Endothelial cell of umbilical vein (primary cell): ENCODE data around the gene OR2C3. TPM values are rescaled to one million over a fixed set of nuclear protein-coding genes. Genes with fewer than 3 reads are reported as not detected.

ENCODE experiments used
- BruUV-seq: library from RNA; stranded (reverse); fragments of 400-500 nt; replicated peaks from 2 replicates; lab custom pipeline; 2021; lab: Mats Ljungman, UMichigan
- CTCF ChIA-PET: fragments of 300-600, 350-600 bp; sonication (Branson Sonifier 250); formaldehyde crosslinking; loops from one replicate; lab custom pipeline; 2021; ENCODE audit warnings: antibody characterized with exemption, inconsistent platforms; lab: Charles Lee
- POLR2A ChIA-PET: fragments of 300-600, 350-600 bp; sonication (Branson Sonifier 250); formaldehyde crosslinking; loops from one replicate; lab custom pipeline; 2021; ENCODE audit warnings: antibody characterized with exemption, inconsistent platforms; lab: Charles Lee
- DNase-seq: peaks from one replicate; pipeline ENCODE4 v3.0.0-alpha.2; 2011; ENCODE audit warnings: low read depth, low spot score
- FAIRE-seq: peaks from 2 replicates; lab custom pipeline; 2011; peaks lifted over from hg19 to GRCh38; lab: Jason Lieb, UNC
- H2AFZ ChIP-seq: 2 replicates; pipeline ENCODE4 v1.6.0; 2012; ENCODE audit warnings: low read depth, low read length, control low read depth, inconsistent platforms
- H3K27ac ChIP-seq: 2 replicates; pipeline ENCODE4 v1.5.1; 2011; ENCODE audit warnings: low read depth, mild to moderate bottlenecking, control low read depth, low read length, moderate library complexity; ENCODE audit not compliant: insufficient read depth
- H3K27me3 ChIP-seq, 2 experiments: 2 replicates each; pipeline versions ENCODE4 v1.6.0 to v1.6.1; 2011; ENCODE audit warnings: low read length in 2 of 2, mixed read lengths in 1 of 2; ENCODE audit not compliant: control insufficient read depth in 2 of 2, insufficient read depth in 2 of 2
- H3K36me3 ChIP-seq, 2 experiments: 2 replicates in 1 of 2; 3 replicates in 1 of 2; pipeline ENCODE4 v1.5.1; 2011; ENCODE audit warnings: low read length in 2 of 2, mild to moderate bottlenecking in 1 of 2, moderate library complexity in 1 of 2; ENCODE audit not compliant: control insufficient read depth in 2 of 2, insufficient read depth in 2 of 2; ENCODE audit errors: extremely low read depth in 1 of 2
- H3K4me1 ChIP-seq: 3 replicates; pipeline ENCODE4 v1.5.1; 2011; ENCODE audit warnings: mild to moderate bottlenecking, low read length; ENCODE audit not compliant: control insufficient read depth, insufficient read depth; ENCODE audit errors: extremely low read depth
- H3K4me2 ChIP-seq: 2 replicates; pipeline ENCODE4 v1.6.1; 2011; ENCODE audit warnings: low read length, control low read depth, mixed read lengths; ENCODE audit not compliant: insufficient read depth
- H3K4me3 ChIP-seq, 3 experiments: fragments of 200-600 bp in 1 of 3; sonication (generic), shearing (Covaris generic) in 1 of 3; replicated peaks in 1 of 3; 2 replicates each; pipeline ENCODE4 v1.5.1; 2011 to 2016; ENCODE audit warnings: control low read depth in 3 of 3, low read length in 3 of 3, mild to moderate bottlenecking in 2 of 3, inconsistent platforms in 1 of 3, low read depth in 1 of 3, moderate library complexity in 1 of 3; ENCODE audit not compliant: insufficient read depth in 1 of 3
- H3K79me2 ChIP-seq: 2 replicates; pipeline ENCODE4 v1.6.0; 2012; ENCODE audit warnings: low read length, inconsistent platforms; ENCODE audit not compliant: control insufficient read depth, insufficient read depth
- H3K9ac ChIP-seq: replicated peaks from 2 replicates; pipeline ENCODE3; 2011; ENCODE audit warnings: low read length, control low read depth; ENCODE audit not compliant: insufficient read depth; ENCODE audit errors: extremely low read depth
- H3K9me1 ChIP-seq: replicated peaks from 3 replicates; pipeline ENCODE4 v1.6.0; 2011; ENCODE audit warnings: mild to moderate bottlenecking, low read length; ENCODE audit not compliant: control insufficient read depth, insufficient read depth; ENCODE audit errors: extremely low read depth
- H3K9me3 ChIP-seq: replicated peaks from 2 replicates; pipeline ENCODE4 v1.5.1; 2012; ENCODE audit warnings: low read length, inconsistent platforms; ENCODE audit not compliant: control insufficient read depth, insufficient read depth
- H4K20me1 ChIP-seq: replicated peaks from 2 replicates; pipeline ENCODE3; 2011; ENCODE audit warnings: mild to moderate bottlenecking, low read length; ENCODE audit not compliant: control insufficient read depth, insufficient read depth; ENCODE audit errors: extremely low read depth
- EZH2 ChIP-seq: IDR thresholded peaks from 2 replicates; pipeline ENCODE4 v1.6.1; 2012; ENCODE audit warnings: borderline replicate concordance, low read depth, mild to moderate bottlenecking, moderate library complexity, low read length, inconsistent platforms; ENCODE audit not compliant: severe bottlenecking
- FOS ChIP-seq: IDR thresholded peaks from 2 replicates; pipeline ENCODE4 v1.6.1; 2011; ENCODE audit warnings: mild to moderate bottlenecking, low read length, moderate library complexity, borderline replicate concordance; ENCODE audit not compliant: insufficient read depth
- GATA2 ChIP-seq: IDR thresholded peaks from 2 replicates; pipeline ENCODE4 v1.7.0; 2011; ENCODE audit warnings: low read depth, mild to moderate bottlenecking, moderate library complexity, mixed read lengths, low read length; ENCODE audit not compliant: insufficient read length, insufficient read depth
- JUN ChIP-seq: IDR thresholded peaks from 2 replicates; pipeline ENCODE4 v1.6.1; 2011; ENCODE audit warnings: borderline replicate concordance, low read depth; ENCODE audit not compliant: insufficient read length, insufficient read depth
- MYC ChIP-seq: IDR thresholded peaks from one replicate; pipeline ENCODE4 v1.6.1; 2011; ENCODE audit warnings: mild to moderate bottlenecking, low read depth, low read length
- POLR2A ChIP-seq: IDR thresholded peaks from 2 replicates; pipeline ENCODE4 v1.6.1; 2012; ENCODE audit warnings: low read depth, mild to moderate bottlenecking, control low read depth, low read length
- POLR2AphosphoS5 ChIP-seq: IDR thresholded peaks from 2 replicates; pipeline ENCODE4 v1.6.1; 2012; ENCODE audit warnings: low read depth, mild to moderate bottlenecking, control low read depth, low read length, moderate library complexity; ENCODE audit not compliant: insufficient read depth
- dilution Hi-C: fragments of 300-500 bp; cut with MboI; formaldehyde crosslinking; loops from one replicate; pipeline ENCODE4 v1.15.0; 2019; ENCODE audit warnings: low sequenced_read_pairs; ENCODE audit not compliant: extremely low pct_ligation_motif_present
- intact Hi-C: fragments of 100-400 bp; cut with micrococcal nuclease; formaldehyde crosslinking; loops from one replicate; pipeline ENCODE4 v1.10.0; 2022
- polyA plus RNA-seq, 4 experiments: library from polyadenylated mRNA; depleted of rRNA in 3 of 4; stranded (reverse) in 3 of 4; unstranded in 1 of 4; fragments of >200 nt; gene quantifications; 2 replicates each; pipeline versions ENCODE4 v1.2.1 to v1.2.3, GENCODE V29; 2011 to 2012; ENCODE audit warnings: missing spikeins in 1 of 4
- total RNA-seq: library from RNA; stranded (reverse); gene quantifications from 2 replicates; pipeline ENCODE4 v1.2.3, GENCODE V29; 2021
- TF ChIP-seq, protein P1 (sequence below): IDR thresholded peaks from 2 replicates; pipeline ENCODE4 v1.6.1; 2011; ENCODE audit not compliant: insufficient read depth, insufficient read length
- TF ChIP-seq, protein P2 (sequence below), 2 donors: IDR thresholded peaks; 1 replicate in 1 of 2; 2 replicates in 1 of 2; pipeline ENCODE4 v1.5.1; 2011; ENCODE audit warnings: low read length in 2 of 2, mild to moderate bottlenecking in 2 of 2, moderate library complexity in 2 of 2, control low read depth in 1 of 2, inconsistent platforms in 1 of 2, low read depth in 1 of 2; ENCODE audit not compliant: insufficient read depth in 1 of 2; ENCODE audit errors: extremely low read depth in 1 of 2

Gene OR2C3
- total and polyA plus RNA-seq, 2 donors (not counting 3 experiments of a cell fraction or from before 2014, with no cell fraction given) = not detected

DNA sequence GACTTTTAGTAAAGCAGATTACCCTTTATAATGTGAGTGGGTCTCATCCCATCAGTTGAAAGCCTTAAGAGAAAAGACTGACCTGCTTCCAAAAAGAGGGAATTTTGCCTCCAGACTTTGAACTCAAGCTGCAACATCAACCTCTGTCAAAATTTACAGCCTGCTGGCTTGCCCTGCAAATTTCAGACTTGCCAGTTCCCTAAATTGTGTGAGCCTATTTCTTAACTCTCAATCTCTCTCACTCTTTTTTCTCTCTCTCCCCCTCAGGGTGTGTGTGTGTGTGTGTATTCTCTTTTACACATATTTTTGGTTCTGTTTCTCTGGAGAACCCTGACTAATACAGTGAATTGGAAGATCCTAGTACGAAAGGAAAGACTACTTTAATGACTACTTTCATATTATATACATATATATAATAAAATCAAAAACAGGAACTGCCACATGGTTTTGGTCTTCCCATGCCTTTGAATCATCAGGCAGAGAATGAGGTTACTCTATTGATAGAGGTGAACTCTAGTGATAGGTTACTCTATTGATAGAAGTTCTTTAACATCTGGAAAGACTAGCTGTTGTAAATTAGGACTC, 6.4 kb downstream of the OR2C3 start:
- Histone ChIP-seq H3K36me3 (no peaks in the 10 kb centered on the region), H3K27me3 (no peaks in the 10 kb centered on the region), H3K9ac (no peak overlapping the region), H3K9me3 (peaks cover 4% of the 10 kb centered on the region), H4K20me1 (no peaks in the 10 kb centered on the region), H2AFZ (no peak overlapping the region), H3K4me3 (no peak overlapping the region), H3K4me2 (no peak overlapping the region), H3K79me2 (no peaks in the 10 kb centered on the region), H3K9me1 (no peaks in the 10 kb centered on the region), H3K4me1 (no peaks in the 10 kb centered on the region), H3K27ac (no peak overlapping the region)
- CTCF ChIA-PET = no interaction called here
- dilution Hi-C loops = no loop called here
- DNase-seq = no peak
- TF ChIP-seq, protein P1, sequence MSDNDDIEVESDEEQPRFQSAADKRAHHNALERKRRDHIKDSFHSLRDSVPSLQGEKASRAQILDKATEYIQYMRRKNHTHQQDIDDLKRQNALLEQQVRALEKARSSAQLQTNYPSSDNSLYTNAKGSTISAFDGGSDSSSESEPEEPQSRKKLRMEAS = no peak
- TF ChIP-seq POLR2A (no peak), EZH2 (no peak), MYC (no peak), JUN (no peak), FOS (no peak), GATA2 (no peak), POLR2AphosphoS5 (no peak)
- TF ChIP-seq, protein P2, sequence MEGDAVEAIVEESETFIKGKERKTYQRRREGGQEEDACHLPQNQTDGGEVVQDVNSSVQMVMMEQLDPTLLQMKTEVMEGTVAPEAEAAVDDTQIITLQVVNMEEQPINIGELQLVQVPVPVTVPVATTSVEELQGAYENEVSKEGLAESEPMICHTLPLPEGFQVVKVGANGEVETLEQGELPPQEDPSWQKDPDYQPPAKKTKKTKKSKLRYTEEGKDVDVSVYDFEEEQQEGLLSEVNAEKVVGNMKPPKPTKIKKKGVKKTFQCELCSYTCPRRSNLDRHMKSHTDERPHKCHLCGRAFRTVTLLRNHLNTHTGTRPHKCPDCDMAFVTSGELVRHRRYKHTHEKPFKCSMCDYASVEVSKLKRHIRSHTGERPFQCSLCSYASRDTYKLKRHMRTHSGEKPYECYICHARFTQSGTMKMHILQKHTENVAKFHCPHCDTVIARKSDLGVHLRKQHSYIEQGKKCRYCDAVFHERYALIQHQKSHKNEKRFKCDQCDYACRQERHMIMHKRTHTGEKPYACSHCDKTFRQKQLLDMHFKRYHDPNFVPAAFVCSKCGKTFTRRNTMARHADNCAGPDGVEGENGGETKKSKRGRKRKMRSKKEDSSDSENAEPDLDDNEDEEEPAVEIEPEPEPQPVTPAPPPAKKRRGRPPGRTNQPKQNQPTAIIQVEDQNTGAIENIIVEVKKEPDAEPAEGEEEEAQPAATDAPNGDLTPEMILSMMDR (IDR thresholded peaks at IDR 0.05; ENCODE audit: extremely low read depth in 1 of 2, insufficient read depth in 1 of 2, low read depth in 1 of 2, low read length in 2 of 2) = no peak
- POLR2A ChIA-PET = no interaction called here
- intact Hi-C loops = no loop called here
- FAIRE-seq = no peak
- BruUV-seq = no TSS peak
